ENCODE measurements around the gene DEDD2.

Gene DEDD2

DNA sequence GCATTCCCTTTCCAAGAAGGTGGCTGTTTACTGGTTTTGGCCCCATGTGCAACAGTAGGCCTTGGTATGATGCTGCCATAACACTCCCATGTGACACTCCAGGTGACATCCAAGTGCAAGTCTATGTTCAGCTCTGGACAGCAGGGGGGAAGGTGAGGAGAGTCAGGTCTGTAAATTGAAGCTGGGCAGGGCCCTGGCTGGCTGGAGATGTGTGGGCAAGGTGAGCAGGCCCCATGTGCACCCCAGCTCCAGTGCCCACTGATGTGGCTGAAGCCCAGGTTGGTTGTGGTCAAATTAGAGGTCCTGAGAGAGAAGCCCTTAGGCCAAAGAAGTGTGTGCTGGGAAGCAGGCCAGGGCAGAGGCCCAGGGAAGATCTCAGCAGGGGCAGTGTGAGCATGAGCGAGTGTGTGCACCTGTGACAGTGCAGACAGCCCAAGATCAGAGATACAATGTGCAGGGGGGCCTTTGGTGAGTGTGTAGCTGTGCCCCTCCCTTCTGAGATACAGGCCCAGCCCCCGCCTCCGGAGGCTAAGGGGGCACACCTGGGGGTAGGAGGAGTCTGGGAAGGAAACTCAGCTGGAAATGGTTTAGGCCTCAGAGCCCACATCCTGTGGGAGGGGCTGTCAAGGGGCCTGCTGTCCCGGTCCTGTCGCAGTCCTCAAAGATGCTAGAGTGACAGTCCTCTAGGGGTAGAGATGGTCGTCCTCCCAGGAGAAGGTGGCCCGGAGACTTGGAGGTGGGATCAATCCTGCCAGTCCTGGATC is 18.6 kb downstream of the DEDD2 start:
- DNase-seq (ENCODE audit: low read depth) = no peak

DNA sequence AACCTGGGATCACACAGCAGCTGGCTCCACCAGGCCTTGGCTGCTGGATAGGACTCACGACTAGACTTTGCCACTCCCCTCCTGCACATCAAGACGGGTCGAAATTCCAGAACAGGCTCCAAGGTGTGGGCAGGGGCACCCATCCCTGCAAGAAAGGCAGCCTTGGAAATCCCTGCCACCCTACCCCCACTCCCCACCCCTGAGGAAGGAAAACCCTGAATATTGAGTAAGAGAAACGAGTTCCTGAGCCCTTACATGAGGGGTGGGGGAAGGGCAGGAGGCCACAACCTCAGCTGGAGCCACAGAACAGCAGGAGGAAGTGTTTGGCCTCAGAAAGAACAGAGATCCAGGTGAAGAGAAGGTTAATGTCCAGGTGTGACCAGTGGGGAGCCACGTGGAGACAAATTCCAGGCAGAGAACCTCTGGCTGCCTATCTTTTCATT is 20.1 kb downstream of the DEDD2 start:
- DNase-seq (ENCODE audit: low read depth) = peak; percentile 22

DNA sequence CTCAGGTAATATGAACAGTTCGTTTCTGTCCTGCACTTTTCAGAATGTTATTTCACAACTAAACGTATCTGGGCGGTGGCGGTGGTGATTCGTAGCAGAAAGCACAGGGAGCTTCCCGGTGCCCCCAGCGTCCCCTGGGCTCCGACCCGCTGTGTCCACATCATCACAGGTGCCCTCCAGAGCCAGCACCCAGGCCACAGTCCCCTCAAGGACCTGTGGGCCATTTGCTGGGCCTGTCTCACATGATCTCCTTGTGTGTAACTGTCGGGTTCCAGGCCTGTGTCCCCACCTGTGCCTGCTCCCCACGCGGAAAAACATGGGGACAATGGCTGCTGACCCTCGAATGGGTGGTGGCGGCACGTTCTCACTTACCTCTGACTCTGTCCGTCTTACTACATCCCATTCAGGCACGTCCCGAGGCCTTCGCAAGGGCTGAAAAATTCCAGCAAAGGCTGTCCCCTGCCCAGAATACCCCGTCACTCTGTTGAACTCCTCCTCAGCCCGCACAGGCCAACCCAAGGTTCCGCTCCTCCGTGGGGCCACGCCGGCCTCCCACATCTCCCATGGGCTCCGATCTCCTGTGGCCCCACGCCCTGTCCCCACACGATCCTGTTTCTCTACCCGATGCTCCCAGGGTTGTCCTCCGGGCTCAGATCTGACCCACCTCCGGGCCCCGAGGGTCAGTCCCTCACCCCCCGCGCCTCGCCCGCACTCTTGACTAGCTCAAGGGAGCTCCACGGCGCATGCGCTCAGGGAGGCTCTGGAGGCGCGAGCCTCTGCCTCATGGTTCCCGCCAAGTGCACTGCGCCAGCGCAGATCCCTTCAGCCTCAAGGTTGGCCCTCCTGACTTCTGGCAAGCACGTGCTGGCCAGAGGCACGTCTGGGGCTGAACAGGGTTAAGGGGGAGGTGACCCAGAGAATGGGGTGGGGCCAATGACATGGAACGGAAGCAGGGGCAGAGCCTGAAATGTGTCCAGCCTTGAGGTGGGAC is 21.2 kb downstream of the DEDD2 start:
- DNase-seq (ENCODE audit: low read depth) = no peak

DNA sequence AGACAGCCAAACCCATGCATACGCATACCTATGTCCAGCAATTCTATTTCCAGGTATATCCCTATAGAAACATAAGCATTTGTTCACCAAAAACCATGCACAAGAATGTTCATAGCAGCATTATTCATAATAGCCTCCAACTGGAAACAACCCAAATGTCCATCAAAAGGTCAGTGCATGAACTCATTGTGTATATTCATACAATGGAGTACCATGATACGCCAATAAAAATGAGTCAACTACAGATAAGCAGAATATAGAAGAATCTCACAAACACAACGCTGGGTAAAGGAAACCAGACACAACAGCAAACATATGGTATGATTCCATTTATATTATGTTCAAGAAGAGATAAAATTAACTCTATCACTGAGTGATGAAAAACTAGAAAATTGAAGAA is 23.8 kb downstream of the DEDD2 start:
- DNase-seq (ENCODE audit: low read depth) = peak; percentile 77

DNA sequence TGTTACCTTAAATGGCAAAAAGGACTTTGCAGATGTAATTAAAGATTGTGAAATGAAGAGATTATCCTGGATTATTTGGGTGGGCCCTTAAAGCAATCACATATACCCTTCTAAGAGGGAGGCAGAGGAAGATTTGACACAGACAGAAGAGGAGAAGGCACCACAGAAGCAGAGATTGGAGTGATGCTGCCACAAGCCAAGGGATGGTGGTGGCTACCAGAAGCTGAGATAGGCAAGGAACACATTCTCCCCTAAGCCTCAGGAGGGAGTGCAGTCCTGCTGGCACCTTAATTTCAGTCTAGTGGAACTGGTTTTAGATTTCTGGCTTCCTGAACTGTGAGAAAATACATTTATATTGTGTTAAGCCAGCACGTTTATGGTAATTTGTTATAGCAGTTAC is 24.2 kb downstream of the DEDD2 start:
- DNase-seq (ENCODE audit: low read depth) = no peak

DNA sequence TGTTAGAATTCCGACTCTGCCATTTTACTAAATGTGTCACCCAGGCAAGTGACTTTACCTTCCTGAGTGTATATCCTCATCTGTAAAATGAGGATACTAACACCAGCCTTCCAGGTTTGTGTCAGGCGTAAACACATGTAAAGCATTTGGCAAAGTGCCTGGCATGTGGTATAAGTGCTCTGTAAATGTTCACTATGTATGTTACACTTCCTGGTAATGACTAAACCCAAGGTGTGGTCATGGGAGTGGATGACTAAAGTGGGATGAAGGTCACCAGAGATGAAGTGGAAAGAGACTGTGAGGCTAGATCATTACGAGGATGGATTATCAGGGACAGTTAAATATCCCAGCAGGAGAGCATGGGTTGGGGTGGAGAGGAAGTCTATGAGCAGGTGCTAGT is 25.6 kb downstream of the DEDD2 start:
- DNase-seq (ENCODE audit: low read depth) = peak; percentile 71

DNA sequence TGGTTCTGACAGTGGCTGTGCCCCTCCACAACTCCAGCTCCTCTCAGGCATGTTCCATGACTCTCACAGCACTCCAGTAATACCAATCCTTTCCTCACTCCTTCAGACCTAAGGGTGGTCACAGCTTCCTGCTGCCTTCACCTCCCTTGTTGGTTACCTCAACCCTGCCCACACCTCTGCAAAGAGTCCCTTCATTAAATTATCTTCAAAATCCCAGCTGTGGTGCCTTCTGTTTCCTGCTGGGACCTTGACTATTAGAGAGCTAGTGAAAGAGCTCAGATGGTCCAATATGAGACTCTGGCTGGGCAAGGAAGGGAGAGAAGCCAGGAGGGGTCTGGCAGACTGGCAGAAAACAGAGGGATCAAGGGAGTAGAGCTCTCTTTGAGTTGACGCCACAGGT is 26.1 kb downstream of the DEDD2 start:
- no peak for DNase-seq (ENCODE audit: low read depth)

DNA sequence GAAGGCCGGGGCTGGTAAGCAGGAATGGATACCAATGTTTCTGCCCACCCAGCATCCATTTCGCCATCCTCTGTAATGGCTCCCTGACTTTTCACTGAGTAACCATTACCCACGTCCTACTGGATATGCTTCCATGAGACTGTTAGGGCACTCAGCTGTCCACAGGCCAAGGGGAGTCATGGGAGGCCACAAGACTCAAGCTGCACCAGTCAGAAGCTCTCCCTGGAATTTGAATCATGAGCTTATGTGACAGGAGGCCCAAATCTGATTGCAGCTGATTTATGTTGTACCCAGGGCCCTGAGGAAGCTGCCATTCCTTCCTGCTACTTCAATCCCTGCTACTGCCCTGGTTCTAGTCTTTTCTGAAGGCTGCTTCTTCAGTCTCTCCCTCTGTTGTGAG is 28.3 kb downstream of the DEDD2 start:
- DNase-seq (ENCODE audit: low read depth) = no peak

DNA sequence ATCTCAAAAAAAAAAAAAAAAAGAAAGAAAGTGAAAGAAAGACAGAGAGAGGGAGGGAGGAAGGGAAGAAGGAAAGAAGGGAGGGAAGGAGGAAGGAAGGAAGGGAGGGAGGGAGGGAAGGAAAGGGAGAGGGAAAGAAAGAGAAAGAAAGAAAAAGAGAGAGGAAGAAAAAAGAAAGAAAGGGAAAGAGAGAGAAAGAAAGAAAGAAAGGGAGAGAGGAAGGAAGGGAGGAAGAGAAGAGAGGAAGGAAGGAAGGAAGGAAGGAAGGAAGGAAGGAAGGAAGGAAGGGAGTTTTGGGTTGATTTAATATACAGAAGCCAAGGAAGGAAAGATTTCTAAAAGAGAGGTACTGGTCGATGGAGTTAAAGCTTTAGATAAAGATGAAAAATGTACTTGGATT is 28.8 kb downstream of the DEDD2 start:
- no peak for DNase-seq (ENCODE audit: low read depth)

DNA sequence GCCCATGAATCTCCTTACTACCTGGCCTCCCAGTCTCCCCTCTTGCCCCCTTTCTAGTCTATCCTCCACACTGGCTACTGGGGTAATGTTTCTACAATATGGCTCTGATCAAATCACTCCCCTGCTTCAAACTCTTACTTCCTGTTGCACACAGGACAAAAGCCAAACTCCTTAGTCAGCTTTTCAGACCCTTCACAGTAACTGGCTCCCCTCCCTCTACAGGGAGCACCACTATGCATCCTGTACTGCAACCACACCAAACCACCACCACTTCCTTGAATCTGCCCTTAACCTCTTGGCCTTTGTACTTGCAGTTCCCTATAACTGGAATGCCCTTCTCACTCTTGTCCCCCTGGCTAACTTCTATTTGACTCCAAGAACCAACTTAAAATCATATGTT is 32.2 kb downstream of the DEDD2 start:
- DNase-seq (ENCODE audit: low read depth) = no peak

DNA sequence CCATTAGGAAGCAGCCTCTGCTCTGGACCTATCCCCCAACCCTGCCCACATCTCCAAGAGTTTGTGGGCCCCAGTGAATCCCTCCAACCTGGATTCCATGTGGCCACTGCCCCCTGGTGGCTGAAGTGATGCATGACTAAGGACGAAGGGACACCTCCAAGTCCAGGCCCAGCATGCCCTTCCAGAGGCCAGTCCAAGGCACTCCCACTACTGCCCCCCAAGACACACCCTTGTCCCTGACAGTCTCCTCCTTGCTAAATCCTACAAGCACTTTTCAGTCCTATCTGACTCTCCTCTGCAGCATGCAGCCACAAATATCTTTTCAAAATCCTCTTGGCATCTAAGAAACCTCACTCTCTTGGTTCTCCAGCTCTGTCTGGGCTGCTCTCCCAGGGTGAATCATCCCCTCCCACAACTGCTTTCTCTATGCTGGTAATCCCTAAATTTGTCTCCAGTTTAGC is 33.0 kb downstream of the DEDD2 start:
- DNase-seq (ENCODE audit: low read depth) = peak; percentile 71

DNA sequence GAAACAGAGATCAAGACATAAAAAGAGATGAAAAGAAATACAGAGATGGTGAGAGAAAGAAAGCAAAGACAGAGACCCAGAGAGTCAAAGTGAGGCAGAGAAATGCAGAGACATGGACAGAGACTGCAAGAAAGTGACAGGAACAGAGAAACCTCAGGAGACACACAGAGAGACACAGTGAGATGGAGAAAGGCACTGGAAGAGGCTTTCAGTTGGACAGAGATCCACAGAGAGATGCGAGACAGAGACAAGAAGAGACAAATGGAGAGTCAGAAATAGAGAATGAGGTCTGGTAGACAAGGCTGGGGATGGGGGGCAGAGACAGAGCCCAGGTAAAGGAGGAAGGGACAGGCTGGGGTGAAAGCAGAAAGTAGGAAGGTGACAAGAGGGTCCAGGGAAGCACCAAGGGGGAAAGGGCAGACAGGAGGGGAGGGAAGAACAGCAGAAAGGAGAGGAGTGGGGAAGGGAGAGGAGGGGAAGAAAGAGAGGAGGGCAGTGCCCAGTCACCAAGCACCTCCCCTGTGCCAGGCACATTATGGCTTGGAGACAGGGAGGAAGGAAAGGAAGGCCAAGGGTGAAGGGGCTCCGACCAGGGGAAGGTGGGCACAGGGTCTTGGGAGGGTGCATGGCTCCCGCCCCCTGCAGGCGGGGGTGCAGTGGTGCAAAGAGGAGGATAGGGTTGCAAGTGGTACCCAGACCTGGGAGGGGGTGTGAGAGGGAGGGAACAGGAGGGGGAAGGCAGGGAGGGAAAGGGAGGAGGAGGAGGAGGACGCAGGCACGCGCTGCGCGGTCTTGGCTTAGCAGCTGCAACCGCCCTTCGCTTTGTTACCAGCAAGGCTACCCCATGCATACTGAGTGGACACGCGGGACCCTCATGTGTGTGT is 38.4 kb downstream of the DEDD2 start:
- no peak for DNase-seq (ENCODE audit: low read depth)

DNA sequence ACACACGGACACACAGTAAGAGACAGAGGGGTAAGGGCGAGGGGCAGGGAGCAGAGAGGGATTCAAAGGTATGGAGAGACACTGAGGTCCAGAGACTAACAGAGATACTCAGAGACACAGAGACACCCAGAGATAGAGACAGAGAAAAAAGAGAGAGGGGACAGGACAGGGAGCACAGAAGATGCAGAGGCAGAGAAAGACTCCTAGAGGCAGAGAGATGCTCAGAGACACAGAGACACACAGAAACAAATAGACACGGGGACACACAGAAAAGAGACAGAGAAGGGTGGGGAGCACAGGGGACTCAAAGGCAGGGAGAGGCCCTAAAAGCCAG is 39.8 kb downstream of the DEDD2 start:
- no peak for DNase-seq (ENCODE audit: low read depth)

DNA sequence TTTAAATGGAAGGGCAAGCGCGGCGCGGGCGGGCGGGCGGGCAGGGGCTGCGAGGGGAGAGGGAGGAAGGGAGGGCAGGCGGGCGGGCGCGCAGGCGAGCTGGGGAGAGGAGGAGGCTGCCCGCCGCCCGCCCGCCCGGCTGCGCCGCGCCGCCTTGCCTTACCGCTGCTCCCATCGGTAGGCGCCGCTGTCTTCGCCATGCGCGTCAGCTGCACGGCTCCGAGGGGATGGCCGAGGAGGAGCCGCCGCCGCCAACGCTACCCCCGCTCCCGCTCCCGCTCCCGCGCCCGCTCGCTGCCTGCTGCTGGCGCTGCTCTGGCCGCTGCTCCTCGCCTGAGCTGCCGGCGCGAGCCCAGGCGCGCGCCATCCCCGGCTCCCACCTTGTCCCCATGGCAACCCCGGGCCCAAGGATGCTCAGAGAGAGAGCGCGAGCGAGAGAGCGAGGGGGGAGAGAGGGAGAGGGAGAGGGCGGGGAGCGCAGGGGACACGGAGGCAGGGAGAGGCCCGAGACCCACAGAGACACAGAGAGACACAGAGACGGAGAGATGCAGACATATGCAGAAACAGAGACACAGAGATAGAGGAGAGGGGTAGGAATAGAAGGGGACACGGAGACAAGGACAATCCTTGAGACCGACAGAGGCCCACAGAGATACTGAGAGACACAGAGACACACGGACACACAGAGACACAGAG is 40.3 kb downstream of the DEDD2 start:
- peak; percentile 85 for DNase-seq (ENCODE audit: low read depth)

DNA sequence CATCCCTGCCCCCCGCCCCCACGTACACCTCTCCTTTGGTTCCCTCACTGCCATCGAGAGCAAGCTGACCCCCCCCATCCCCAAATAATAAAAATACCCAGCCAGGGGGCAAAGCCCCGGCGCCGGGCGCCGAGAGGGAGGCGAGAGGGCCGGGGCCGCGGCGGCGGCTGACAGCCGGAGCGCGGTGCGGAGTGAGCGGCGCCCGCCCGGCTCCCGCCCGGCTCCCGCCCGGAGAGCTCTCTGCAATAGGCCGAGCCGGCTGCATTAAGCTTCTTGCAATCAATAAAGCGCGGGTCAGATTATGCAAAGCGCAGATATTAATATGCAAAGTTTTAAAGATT is 40.9 kb downstream of the DEDD2 start:
- no peak for DNase-seq (ENCODE audit: low read depth)

DNA sequence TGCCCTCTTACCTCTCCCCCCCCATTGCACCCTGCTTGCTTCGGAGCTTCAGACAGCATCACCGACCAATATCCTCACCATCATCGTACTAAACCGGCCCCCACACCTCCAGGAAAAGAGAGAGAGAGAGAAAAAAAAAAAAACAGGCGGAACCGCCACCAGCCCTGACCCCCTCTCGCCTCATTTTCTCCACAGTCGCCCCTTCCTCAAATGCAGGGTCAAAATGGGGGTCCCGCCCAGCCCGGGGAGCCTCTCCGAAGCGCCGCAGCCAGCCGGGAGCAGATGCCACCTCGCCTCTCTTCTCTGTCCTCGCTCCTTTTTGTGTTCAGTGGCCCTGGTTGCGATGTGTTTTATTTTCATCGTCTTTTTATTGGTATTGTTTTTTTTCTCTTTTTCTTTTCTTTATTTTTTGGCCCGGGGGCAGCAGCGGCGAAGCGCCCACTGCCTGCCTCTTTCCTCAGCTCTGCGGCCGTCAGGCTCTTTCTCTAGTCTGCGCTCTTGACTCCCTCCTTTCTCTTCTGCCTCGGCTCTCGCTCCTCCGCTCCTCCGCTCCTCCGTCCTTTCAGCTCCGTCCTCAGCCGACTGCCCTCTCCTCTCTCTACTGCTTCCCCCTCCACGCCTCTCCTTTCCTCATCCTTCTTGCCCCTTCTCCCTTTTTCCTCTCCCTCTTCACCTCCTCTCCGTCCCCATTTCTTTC is 41.4 kb downstream of the DEDD2 start:
- peak; percentile 36 for DNase-seq (ENCODE audit: low read depth)

DNA sequence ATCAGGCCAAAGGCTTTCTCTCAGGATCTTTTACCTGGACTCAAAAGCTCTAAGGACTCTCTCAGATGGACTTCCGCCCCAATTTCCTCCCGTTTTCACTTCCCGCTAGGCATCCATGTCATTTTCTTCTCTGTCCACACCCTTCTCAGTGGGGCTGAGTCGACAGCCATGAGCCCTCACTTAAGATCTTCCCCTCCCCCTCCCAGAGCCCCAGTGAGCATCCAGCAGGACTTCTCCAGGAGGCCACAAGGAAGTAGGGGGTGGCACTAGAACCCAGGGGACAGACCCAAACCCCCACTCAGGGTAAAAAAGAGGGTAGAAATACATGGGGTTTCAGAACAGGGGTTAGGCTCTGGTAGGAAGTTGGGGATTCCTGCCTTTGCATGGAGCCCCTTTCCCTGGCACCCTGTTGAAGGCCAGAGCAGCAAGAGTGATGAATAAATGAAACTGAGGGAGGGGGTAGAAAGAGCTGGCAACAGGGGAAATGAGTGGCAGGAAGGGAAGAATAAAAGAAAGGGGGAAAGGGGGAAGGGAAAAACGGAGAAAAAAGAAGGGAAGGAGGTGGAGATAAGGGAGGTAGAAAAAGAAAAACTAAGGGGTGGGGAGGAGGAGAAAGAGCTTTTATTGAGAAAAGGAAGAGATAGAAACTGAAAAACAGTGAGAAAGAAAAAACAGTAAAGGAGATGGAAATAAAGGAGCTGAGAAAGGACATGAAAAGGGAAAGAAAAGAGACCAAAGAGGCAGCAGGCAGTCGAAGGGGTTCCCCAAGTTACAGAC is 42.3 kb downstream of the DEDD2 start:
- DNase-seq (ENCODE audit: low read depth) = no peak

DNA sequence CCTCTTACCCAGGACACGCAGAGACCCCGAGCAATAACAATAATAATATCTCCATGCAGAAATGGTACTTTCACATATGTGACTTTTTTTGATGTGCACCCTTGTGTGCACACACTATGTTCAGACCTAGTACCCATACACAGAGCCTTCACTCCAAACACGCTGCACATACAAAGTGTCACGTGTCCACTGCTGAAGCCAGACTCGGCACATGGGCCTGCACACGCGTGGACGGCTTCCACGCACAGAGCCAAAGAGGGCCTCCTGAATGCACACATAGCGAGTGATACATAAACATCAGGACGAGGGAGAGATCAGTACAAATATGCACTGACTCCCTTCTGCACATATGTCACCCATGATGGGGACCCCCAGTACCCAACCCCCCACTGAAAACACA is 43.3 kb downstream of the DEDD2 start:
- DNase-seq (ENCODE audit: low read depth) = no peak

DNA sequence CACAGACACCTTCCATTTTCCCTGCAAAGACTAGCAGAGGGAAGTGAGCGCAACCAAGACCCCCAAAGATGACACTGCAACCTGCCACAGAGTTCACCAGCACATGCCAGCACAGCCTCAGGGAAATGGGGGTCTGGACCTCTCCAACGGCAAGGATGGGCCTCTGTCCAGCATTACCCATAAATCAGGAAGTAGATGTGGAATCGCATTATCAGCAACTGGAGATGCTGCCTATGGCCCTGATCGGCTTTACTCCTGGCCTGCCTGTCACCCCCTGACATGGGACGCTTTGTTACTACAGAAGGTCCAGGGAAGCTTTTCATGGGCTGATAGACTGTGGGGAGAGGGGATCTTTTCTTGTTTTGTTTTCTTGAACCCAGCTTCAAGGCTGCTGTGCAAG is 43.8 kb downstream of the DEDD2 start:
- no peak for DNase-seq (ENCODE audit: low read depth)

DNA sequence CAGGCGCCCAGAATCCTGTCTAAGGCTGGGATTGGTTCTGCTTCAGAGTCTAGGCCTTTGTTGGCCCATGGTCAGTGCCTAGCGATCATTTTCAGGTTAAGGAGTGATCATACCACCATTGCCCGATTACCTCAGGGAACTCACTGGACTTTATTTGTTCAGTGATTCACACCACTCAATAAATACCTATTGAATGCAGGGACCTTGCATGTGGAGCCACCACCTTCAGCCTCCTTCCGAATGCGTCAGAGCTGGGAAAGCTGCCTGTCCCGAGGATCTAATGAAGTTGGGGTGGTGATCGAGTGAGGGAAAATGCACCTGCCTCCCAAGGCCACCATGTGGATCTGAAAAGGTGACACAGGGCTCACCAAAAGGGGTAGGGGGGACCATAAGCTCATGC is 45.2 kb downstream of the DEDD2 start:
- DNase-seq (ENCODE audit: low read depth) = no peak

All from iris pigment epithelial cell (primary cell).